Germinal center (tissue), 1 donor: ENCODE measurements around the gene PADI3.
"Not testable (repeated sequence)": the region's sequence is repeated elsewhere in the genome, so short reads cannot be mapped to it uniquely, and the experiment has no call there.

Source experiments
- DNase-seq: peaks from one replicate; pipeline ENCODE4 v3.0.0; 2012; ENCODE audit warnings: mixed read lengths, low spot score

PADI3 gene

GRCh38 chr1:17304151-17304825 lies 55.4 kb downstream of the PADI3 start:
- no peak for DNase-seq

GRCh38 chr1:17304826-17305175 lies 55.9 kb downstream of the PADI3 start:
- DNase-seq, result no peak

- DNase-seq, result no peak
Measured at GRCh38 chr1:17305576-17306095, 56.7 kb downstream of the PADI3 start.

GRCh38 chr1:17306407-17306806 lies 57.5 kb downstream of the PADI3 start:
- DNase-seq, result no peak

- DNase-seq, result no peak
Measured at GRCh38 chr1:17306921-17307320, 58.0 kb downstream of the PADI3 start.

- DNase-seq, result no peak
Measured at GRCh38 chr1:17307329-17307728, 58.4 kb downstream of the PADI3 start.

GRCh38 chr1:17307946-17308345 lies 59.0 kb downstream of the PADI3 start, which contains the start of gene PADI4:
PADI4 (plus strand) TSS chr1:17308197; CDS start chr1:17308223, 26 bp downstream.
- no peak for DNase-seq

GRCh38 chr1:17308593-17308992 lies 59.7 kb downstream of the PADI3 start:
- DNase-seq, result no peak

GRCh38 chr1:17309426-17310067 lies 60.6 kb downstream of the PADI3 start:
- no peak for DNase-seq

- no peak for DNase-seq
Measured at GRCh38 chr1:17310068-17310640, 61.3 kb downstream of the PADI3 start.

- no peak for DNase-seq
Measured at GRCh38 chr1:17313530-17314309, 64.8 kb downstream of the PADI3 start.

GRCh38 chr1:17314491-17314971 lies 65.6 kb downstream of the PADI3 start:
- no peak for DNase-seq

GRCh38 chr1:17315542-17316130 lies 66.7 kb downstream of the PADI3 start:
- DNase-seq, result no peak

- no peak for DNase-seq
Measured at GRCh38 chr1:17316704-17317103, 67.8 kb downstream of the PADI3 start.

- DNase-seq, result no peak
Measured at GRCh38 chr1:17318262-17318661, 69.4 kb downstream of the PADI3 start.

- DNase-seq, result no peak
Measured at GRCh38 chr1:17319561-17320350, 70.9 kb downstream of the PADI3 start.

GRCh38 chr1:17321857-17322390 lies 73.0 kb downstream of the PADI3 start:
- DNase-seq, result not testable (repeated sequence)

GRCh38 chr1:17328855-17329254 lies 80.0 kb downstream of the PADI3 start:
- no peak for DNase-seq

- DNase-seq, result no peak
Measured at GRCh38 chr1:17329610-17330009, 80.7 kb downstream of the PADI3 start.

GRCh38 chr1:17330856-17331255 lies 82.0 kb downstream of the PADI3 start:
- no peak for DNase-seq

GRCh38 chr1:17333081-17333480 lies 84.2 kb downstream of the PADI3 start:
- DNase-seq, result no peak
